ENCODE data around the gene SPATA20. TPM values are rescaled to one million over a fixed set of nuclear protein-coding genes. Genes with fewer than 3 reads are reported as not detected.

Gene SPATA20
- total RNA-seq, 1 donor from 2014 or later, result 45.9 TPM

- DNase-seq (ENCODE audit: low read depth), result no peak
Measured at GRCh38 chr17:50538549-50539410, 8.2 kb upstream of the SPATA20 start.

GRCh38 chr17:50539762-50540559 lies 7.0 kb upstream of the SPATA20 start:
- DNase-seq (ENCODE audit: low read depth), result peak; percentile 49

- DNase-seq (ENCODE audit: low read depth), result no peak
Measured at GRCh38 chr17:50540560-50541401, 6.2 kb upstream of the SPATA20 start.

- DNase-seq (ENCODE audit: low read depth), result no peak
Measured at GRCh38 chr17:50541402-50541715, 5.6 kb upstream of the SPATA20 start.

- DNase-seq (ENCODE audit: low read depth), result peak; percentile 89
Measured at GRCh38 chr17:50541716-50542688, 5.0 kb upstream of the SPATA20 start.

GRCh38 chr17:50542795-50543774 lies 3.9 kb upstream of the SPATA20 start:
- DNase-seq (ENCODE audit: low read depth), result no peak

GRCh38 chr17:50544516-50544915 lies 2.5 kb upstream of the SPATA20 start:
- no peak for DNase-seq (ENCODE audit: low read depth)

- DNase-seq (ENCODE audit: low read depth), result no peak
Measured at GRCh38 chr17:50545311-50545710, 1.7 kb upstream of the SPATA20 start.

- no peak for DNase-seq (ENCODE audit: low read depth)
Measured at GRCh38 chr17:50546701-50547034, 306 bp upstream of the SPATA20 start.

GRCh38 chr17:50547736-50548083 lies 736 bp downstream of the SPATA20 start:
- DNase-seq (ENCODE audit: low read depth), result peak; percentile 85

GRCh38 chr17:50548831-50549230 lies 1.9 kb downstream of the SPATA20 start:
- DNase-seq (ENCODE audit: low read depth), result no peak

- DNase-seq (ENCODE audit: low read depth), result no peak
Measured at GRCh38 chr17:50549256-50549941, 2.4 kb downstream of the SPATA20 start.

GRCh38 chr17:50549969-50550368 lies 3.0 kb downstream of the SPATA20 start:
- no peak for DNase-seq (ENCODE audit: low read depth)

- peak; percentile 67 for DNase-seq (ENCODE audit: low read depth)
Measured at GRCh38 chr17:50550661-50551432, 3.9 kb downstream of the SPATA20 start.

- no peak for DNase-seq (ENCODE audit: low read depth)
Measured at GRCh38 chr17:50551433-50551815, 4.5 kb downstream of the SPATA20 start.

- no peak for DNase-seq (ENCODE audit: low read depth)
Measured at GRCh38 chr17:50551884-50552283, 4.9 kb downstream of the SPATA20 start.

- no peak for DNase-seq (ENCODE audit: low read depth)
Measured at GRCh38 chr17:50554201-50554600, 7.2 kb downstream of the SPATA20 start.

- peak; percentile 51 for DNase-seq (ENCODE audit: low read depth)
Measured at GRCh38 chr17:50556803-50557202, 9.8 kb downstream of the SPATA20 start.

Data from myocyte (in vitro differentiated cells).